ENCODE results near the gene PRUNE2.

The PRUNE2 gene

GRCh38 chr9:76562511-76562911, 343.4 kb downstream of the PRUNE2 start:
- TF ChIP-seq FOXP2 (optimal IDR thresholded peaks at IDR 0.05; ENCODE audit: borderline replicate concordance, extremely low read depth, extremely low read length, insufficient read depth) (no peak), REST (IDR thresholded peaks at IDR 0.05; ENCODE audit: insufficient read depth in 1 of 2, low read depth in 2 of 2, low read length in 2 of 2) (no peak), TAF1 (IDR thresholded peaks at IDR 0.05; ENCODE audit: borderline replicate concordance, insufficient read depth, low read length) (no peak), SIN3A (IDR thresholded peaks at IDR 0.05; ENCODE audit: borderline replicate concordance, insufficient read depth, low read length) (no peak)

GRCh38 chr9:76561900-76562299, 344.0 kb downstream of the PRUNE2 start:
- TF ChIP-seq FOXP2 (optimal IDR thresholded peaks at IDR 0.05; ENCODE audit: borderline replicate concordance, extremely low read depth, extremely low read length, insufficient read depth) (no peak), REST (IDR thresholded peaks at IDR 0.05; ENCODE audit: insufficient read depth in 1 of 2, low read depth in 2 of 2, low read length in 2 of 2) (no peak)
